ENCODE data around the gene NAV3.

DNA sequence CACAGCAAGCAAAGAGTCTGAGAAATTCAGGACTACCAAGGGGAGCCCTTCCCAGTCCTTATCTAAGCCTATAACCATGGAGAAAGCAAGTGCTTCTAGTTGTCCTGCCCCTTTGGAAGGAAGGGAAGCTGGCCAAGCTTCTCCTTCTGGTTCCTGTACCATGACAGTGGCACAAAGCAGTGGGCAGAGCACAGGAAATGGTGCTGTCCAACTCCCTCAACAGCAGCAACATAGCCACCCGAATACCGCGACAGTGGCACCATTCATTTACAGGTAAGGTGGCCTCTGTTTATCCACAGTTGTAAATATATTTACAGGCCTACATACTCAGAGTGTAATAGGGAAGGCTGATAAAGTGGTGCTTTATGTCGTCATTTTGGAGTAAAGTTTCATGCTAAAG lies 176.5 kb downstream of the NAV3 start:
- no peak for TF ChIP-seq CTCF (conservative IDR thresholded peaks at IDR 0.05; ENCODE audit: low read depth, low read length)
- TF ChIP-seq CHD1 (IDR thresholded peaks at IDR 0.05; ENCODE audit: low read depth, low read length): no peak
- TF ChIP-seq, protein P1, sequence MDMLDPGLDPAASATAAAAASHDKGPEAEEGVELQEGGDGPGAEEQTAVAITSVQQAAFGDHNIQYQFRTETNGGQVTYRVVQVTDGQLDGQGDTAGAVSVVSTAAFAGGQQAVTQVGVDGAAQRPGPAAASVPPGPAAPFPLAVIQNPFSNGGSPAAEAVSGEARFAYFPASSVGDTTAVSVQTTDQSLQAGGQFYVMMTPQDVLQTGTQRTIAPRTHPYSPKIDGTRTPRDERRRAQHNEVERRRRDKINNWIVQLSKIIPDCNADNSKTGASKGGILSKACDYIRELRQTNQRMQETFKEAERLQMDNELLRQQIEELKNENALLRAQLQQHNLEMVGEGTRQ (IDR thresholded peaks at IDR 0.05; ENCODE audit: low read depth, low read length): no peak
- no peak for TF ChIP-seq FOS (IDR thresholded peaks at IDR 0.05; ENCODE audit: low read depth, low read length)
- no peak for TF ChIP-seq POLR2A (IDR thresholded peaks at IDR 0.05; ENCODE audit: low read depth, low read length)
- TF ChIP-seq MXI1 (IDR thresholded peaks at IDR 0.05; ENCODE audit: borderline replicate concordance, low read depth, low read length): no peak
- no peak for TF ChIP-seq RAD21 (IDR thresholded peaks at IDR 0.05; ENCODE audit: low read length)
- no peak for TF ChIP-seq RCOR1 (IDR thresholded peaks at IDR 0.05; ENCODE audit: insufficient replicate concordance, low read length)
- TF ChIP-seq CEBPB (IDR thresholded peaks at IDR 0.05; ENCODE audit: low read depth, low read length): no peak
- TF ChIP-seq SMC3 (IDR thresholded peaks at IDR 0.05; ENCODE audit: low read depth, low read length): no peak

All from IMR-90 (cell line).